ENCODE results near the gene CDHR5. TPM values are rescaled to one million over a fixed set of nuclear protein-coding genes. Genes with fewer than 3 reads are reported as not detected.

Gene CDHR5
- total and polyA plus RNA-seq, 9 of the 15 experiments (the other 6 are each of a cell fraction or from before 2014, with no cell fraction given) = 0.16 TPM; not detected in 8

DNA sequence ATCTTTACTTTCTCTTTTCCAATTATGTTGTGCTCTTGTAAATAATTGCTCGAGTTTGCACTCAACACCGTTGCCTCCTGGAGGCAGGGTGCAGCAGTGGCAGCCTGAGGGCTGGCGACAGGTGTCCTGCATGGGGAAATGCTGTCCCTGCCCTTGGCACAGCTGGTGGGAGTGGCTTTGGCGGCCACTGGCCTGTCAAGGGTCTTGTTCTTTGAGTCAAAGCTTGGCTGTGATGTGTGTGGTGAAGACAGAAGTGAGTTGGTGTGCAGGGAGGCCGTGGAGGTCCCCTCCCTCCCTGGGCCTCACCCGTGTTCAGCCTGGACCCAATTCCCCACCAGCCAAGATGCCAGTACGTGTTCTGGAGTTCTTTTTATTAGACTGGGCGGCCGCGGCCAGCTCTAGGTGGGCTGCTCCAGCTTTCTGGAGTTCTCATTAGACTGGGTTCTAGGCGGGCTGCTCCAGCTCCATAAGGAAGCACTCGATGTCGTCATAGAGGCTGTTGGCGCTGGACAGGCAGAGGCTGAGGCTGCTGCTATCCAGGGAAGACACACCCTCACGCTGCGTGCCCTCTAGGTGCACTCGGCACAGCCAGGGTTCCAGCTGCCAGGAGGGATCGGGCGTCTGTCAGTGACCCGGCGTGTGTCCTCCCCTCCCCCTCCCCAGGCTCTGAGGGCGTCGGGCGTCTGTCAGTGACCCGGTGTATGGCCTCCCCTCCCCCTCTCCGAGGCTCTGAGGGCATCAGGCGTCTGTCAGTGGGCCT lies 12.4 kb downstream of the CDHR5 start:
- DNase-seq (ENCODE audit: extremely low read depth in 1 of 4, low spot score in 3 of 4) (no peak), FAIRE-seq (no peak), ATAC-seq (no peak)
- Histone ChIP-seq H3K4me2 (ENCODE audit: insufficient read depth, low read length) (no peak overlapping the region), H4K20me1 (replicated peaks; ENCODE audit: control insufficient read depth, insufficient read depth, low read length) (peaks cover 17% of the 10 kb centered on the region), H3K4me1 (replicated peaks in 1 of 2; ENCODE audit: control insufficient read depth in 2 of 2, insufficient read depth in 2 of 2, low read length in 2 of 2) (peaks cover 8 to 76% of the 10 kb centered on the region in 2 experiments), H2AFZ (ENCODE audit: low read depth, low read length) (no peak overlapping the region), H3K79me2 (ENCODE audit: control insufficient read depth, insufficient read depth, low read length) (peaks cover 9% of the 10 kb centered on the region; the same call in 1 of the 3 replicates), H3K9ac (ENCODE audit: insufficient read depth in 1 of 2, low read depth in 2 of 2, low read length in 2 of 2) (peak overlapping the region in 1 of 2 experiments; percentile 75; a peak in 1 of 4 replicates), H3K9me1 (ENCODE audit: control insufficient read depth, insufficient read depth, low read length) (no peaks in the 10 kb centered on the region), H3K27me3 (ENCODE audit: control insufficient read depth in 2 of 2, insufficient read depth in 2 of 2, low read length in 2 of 2) (no peaks in the 10 kb centered on the region), H3K4me3 (no peak overlapping the region), H3K27ac (ENCODE audit: extremely low read depth, low read depth, low read length) (peak overlapping the region; percentile 56; the same call in 1 of the 3 replicates), H3K9me3 (replicated peaks; ENCODE audit: control insufficient read depth, insufficient read depth, low read depth, low read length) (no peaks in the 10 kb centered on the region), H3K36me3 (ENCODE audit: control insufficient read depth, insufficient read depth, low read length) (peaks cover 85% of the 10 kb centered on the region; the same call in 2 of the 3 replicates)
- BruUV-seq (replicated peaks) = no TSS peak
- ChIA-PET CTCF (ENCODE audit: low intra/inter-chr PET ratio) (no interaction called here), POLR2A (interaction anchor here (0.8 to 0.9 kb wide), 2 partner anchors 27 to 37 kb away, joined by 3 to 6 read pairs; no protein-coding TSS in a partner anchor)
- in situ Hi-C loops (cut with MboI) (no loop called here), intact Hi-C loops (cut with micrococcal nuclease) (loop anchor here (10.0 kb wide), 1 partner anchor 58 kb away; no protein-coding TSS in a partner anchor)
- 78% methylated on average over 20 of the region's 27 CpGs for WGBS (ENCODE audit: insufficient coverage, low coverage, missing lambda C conversion rate)
- TF ChIP-seq KLF1 (tag; IDR thresholded peaks at IDR 0.05) = no peak
- TF ChIP-seq HDAC8 (tag; IDR thresholded peaks at IDR 0.05) = no peak
- no peak for TF ChIP-seq MLLT1 (IDR thresholded peaks at IDR 0.05)
- TF ChIP-seq SMARCA4 (IDR thresholded peaks at IDR 0.05) = no peak
- peak; percentile 13 for TF ChIP-seq POLR2G (IDR thresholded peaks at IDR 0.05; ENCODE audit: low read depth, low read length)
- no peak for TF ChIP-seq RBM34 (IDR thresholded peaks at IDR 0.05; ENCODE audit: borderline replicate concordance, insufficient read depth, low read length)
- TF ChIP-seq HMG20A (CRISPR knock-in tag; conservative IDR thresholded peaks at IDR 0.05) = no peak
- TF ChIP-seq POLR2A (conservative IDR thresholded peaks at IDR 0.05) = 0 out of 2 replicates have a peak, but pooled peaks have one; percentile 43
- no peak for TF ChIP-seq ZNF224 (CRISPR knock-in tag; IDR thresholded peaks at IDR 0.05)
- no peak for TF ChIP-seq PRMT5 (CRISPR knock-in tag; IDR thresholded peaks at IDR 0.05)
- TF ChIP-seq SPI1 (IDR thresholded peaks at IDR 0.05; ENCODE audit: borderline replicate concordance, low read depth, low read length) = no peak
- TF ChIP-seq ZNF280A (IDR thresholded peaks at IDR 0.05; ENCODE audit: low read depth, partially characterized antibody) = no peak
- TF ChIP-seq RERE (CRISPR knock-in tag; IDR thresholded peaks at IDR 0.05; ENCODE audit: borderline replicate concordance) = no peak
- TF ChIP-seq NEUROD1 (IDR thresholded peaks at IDR 0.05; ENCODE audit: borderline replicate concordance, low read depth, low read length, partially characterized antibody) = no peak
